Brain microvascular endothelial cell (primary cell): Measurements from ENCODE around the gene STK39.
A peak's percentile ranks its signal among the peaks of the same experiment; 100 is the strongest.
"Not testable (repeated sequence)": the region's sequence is repeated elsewhere in the genome, so short reads cannot be mapped to it uniquely, and the experiment has no call there.

ENCODE experiments used
- DNase-seq: peaks from one replicate; pipeline ENCODE4 v3.0.0-alpha.2; 2020
- H3K27ac ChIP-seq: fragments of 250-450 bp; sonication (Bioruptor Pico); 2 replicates; pipeline ENCODE4 v1.5.1; 2020; ENCODE audit warnings: mild to moderate bottlenecking, moderate library complexity
- H3K27me3 ChIP-seq: fragments of 250-450 bp; sonication (Bioruptor Pico); replicated peaks from 2 replicates; pipeline ENCODE4 v1.5.1; 2020; ENCODE audit warnings: mild to moderate bottlenecking
- H3K36me3 ChIP-seq: fragments of 250-450 bp; sonication (Bioruptor Pico); replicated peaks from 2 replicates; pipeline ENCODE4 v1.5.1; 2020; ENCODE audit warnings: mild to moderate bottlenecking
- H3K4me3 ChIP-seq: 2 replicates; pipeline ENCODE4 v1.5.1; 2011; ENCODE audit warnings: low read depth, mild to moderate bottlenecking, control low read depth, low read length, moderate library complexity
- in situ Hi-C: cut with HindIII; loops from 2 replicates; pipeline ENCODE4 v1.10.0; 2017; ENCODE audit warnings: low sequenced_read_pairs, low pct_ligation_motif_present
- TF ChIP-seq, protein P1 (sequence below): IDR thresholded peaks from 2 replicates; pipeline ENCODE4 v1.5.1; 2011; ENCODE audit warnings: low read depth, mild to moderate bottlenecking, moderate library complexity, low read length, control low read depth, inconsistent platforms; ENCODE audit errors: missing control alignments

The STK39 gene

DNA sequence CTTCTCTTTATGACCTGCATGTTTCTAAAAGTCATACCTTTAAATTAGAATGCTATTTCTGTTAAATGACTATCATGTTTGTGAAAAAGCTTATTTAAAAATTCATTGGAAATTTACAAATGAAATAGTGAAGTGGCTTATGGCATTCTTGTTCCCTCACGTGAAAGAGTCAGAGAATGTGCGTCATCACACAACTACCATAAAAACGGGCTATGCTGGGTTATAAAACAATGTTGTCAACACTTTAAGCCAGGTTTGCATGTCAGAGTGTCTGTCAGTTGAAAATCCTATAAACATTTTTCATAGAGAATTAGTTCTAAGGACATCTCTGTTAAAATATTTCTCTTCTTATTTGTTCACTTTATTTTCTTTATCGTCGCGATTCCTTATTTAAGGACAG is 42.5 kb upstream of the STK39 start:
- Histone ChIP-seq H3K27me3 (no peaks in the 10 kb centered on the region), H3K36me3 (no peaks in the 10 kb centered on the region), H3K4me3 (no peak overlapping the region), H3K27ac (no peak overlapping the region)
- TF ChIP-seq, protein P1, sequence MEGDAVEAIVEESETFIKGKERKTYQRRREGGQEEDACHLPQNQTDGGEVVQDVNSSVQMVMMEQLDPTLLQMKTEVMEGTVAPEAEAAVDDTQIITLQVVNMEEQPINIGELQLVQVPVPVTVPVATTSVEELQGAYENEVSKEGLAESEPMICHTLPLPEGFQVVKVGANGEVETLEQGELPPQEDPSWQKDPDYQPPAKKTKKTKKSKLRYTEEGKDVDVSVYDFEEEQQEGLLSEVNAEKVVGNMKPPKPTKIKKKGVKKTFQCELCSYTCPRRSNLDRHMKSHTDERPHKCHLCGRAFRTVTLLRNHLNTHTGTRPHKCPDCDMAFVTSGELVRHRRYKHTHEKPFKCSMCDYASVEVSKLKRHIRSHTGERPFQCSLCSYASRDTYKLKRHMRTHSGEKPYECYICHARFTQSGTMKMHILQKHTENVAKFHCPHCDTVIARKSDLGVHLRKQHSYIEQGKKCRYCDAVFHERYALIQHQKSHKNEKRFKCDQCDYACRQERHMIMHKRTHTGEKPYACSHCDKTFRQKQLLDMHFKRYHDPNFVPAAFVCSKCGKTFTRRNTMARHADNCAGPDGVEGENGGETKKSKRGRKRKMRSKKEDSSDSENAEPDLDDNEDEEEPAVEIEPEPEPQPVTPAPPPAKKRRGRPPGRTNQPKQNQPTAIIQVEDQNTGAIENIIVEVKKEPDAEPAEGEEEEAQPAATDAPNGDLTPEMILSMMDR: no peak
- in situ Hi-C loops: no loop called here
- no peak for DNase-seq

DNA sequence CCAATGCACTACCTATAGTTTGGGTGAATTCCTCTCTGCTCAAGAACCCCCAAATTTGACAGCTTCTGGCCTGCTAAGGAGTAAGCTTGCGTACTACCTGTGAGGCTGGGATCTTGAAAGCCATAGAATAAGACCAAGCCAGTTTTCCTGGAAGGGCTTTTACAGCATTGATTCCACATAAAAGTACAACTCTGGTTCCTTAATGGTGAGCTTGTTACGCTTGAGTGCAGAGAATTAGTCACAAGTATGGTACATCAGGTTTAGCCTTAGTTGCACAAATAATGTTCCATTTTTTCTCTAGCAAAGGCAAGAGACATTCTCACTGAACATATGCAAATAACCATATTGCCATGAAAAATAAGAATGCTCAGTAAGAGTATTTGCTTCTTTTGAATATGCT is 39.1 kb upstream of the STK39 start:
- Histone ChIP-seq H3K36me3 (no peaks in the 10 kb centered on the region), H3K4me3 (no peak overlapping the region), H3K27me3 (no peaks in the 10 kb centered on the region), H3K27ac (no peak overlapping the region)
- in situ Hi-C loops: no loop called here
- DNase-seq: no peak
- TF ChIP-seq, protein P1: no peak

DNA sequence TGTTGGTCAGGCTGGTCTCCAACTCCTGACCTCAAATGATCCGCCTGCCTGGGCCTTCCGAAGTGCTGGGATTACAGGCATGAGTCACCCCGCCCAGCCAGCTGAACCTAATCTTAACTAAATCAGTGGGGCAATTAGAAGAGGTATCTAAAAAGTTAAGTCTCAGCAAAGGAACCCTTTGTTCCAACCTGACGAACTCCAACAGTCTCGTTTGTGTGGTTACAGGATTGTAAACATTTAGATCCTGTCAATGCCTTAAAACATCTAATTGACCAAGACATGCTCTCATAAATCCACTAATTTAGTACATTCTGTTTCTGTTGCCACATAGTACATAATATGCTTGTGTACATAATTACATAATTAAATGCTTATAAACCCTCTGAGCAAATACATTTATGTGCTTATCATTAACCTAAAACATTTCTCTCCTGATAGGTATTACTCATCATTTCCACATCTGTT is 31.1 kb upstream of the STK39 start:
- Histone ChIP-seq H3K27ac (no peak overlapping the region), H3K36me3 (no peaks in the 10 kb centered on the region), H3K27me3 (no peaks in the 10 kb centered on the region), H3K4me3 (no peak overlapping the region)
- TF ChIP-seq, protein P1: no peak
- peak; percentile 14 for DNase-seq
- in situ Hi-C loops: no loop called here

DNA sequence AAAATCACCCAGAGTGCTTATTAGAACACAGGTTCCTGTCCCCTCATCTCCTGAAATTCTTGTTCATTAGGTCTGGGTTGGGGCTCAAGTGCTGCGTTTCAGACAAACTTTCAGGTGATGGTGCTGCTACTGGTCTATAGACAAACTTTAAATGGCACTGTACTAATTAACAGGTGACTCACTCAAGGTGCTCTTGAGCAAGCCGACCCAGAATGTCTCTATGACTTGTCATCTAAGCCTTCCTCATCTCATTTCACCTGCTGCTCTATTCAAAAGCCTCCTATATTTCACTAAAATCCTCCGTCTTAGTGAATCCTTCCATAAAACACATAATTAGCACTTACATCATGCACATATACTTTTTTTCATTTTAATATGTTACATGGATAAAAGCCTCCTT is 29.9 kb upstream of the STK39 start:
- Histone ChIP-seq H3K27me3 (no peaks in the 10 kb centered on the region), H3K4me3 (no peak overlapping the region), H3K27ac (no peak overlapping the region), H3K36me3 (no peaks in the 10 kb centered on the region)
- in situ Hi-C loops: no loop called here
- no peak for DNase-seq
- TF ChIP-seq, protein P1: no peak

DNA sequence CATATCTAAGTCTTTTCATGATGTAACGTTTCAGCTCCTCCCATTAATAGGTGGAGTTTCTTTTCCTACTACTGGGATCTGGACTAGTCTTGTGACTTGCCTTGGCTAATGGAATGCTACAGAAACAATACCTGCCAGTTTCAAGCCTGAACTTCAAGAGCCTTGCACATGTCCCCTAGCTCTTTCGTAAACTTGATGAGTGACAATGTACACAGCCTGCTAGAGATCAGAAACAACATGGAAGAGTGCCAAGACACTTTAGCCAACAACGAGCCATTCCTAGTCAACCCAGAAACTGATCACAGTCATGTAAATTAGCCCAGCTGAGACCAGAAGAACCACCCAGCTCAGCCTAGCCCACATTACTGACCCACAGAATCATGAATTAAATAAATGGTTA is 24.8 kb upstream of the STK39 start:
- in situ Hi-C loops: no loop called here
- no peak overlapping the region for H3K27ac ChIP-seq
- TF ChIP-seq, protein P1: no peak

DNA sequence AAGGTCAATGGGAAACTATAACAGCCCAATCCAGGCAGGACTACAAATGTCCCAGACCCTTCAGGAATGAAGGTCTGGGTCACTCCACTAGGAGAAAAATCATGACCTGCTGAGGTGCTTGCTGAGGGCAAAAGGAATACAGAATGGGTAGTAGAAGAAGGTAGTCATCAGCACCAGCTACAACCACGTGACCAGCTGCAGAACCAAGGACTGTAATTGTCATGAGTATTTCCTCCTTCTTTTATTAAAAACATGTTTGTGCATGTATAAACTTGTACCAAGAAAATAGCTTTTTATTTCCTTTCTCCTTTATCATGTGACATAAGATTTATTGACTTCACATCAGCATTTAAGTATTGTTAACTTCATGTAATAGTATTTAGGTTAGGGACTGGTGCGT is 15.5 kb upstream of the STK39 start:
- H3K27me3 ChIP-seq, in situ Hi-C loops, H3K27ac ChIP-seq, H3K4me3 ChIP-seq, H3K36me3 ChIP-seq, DNase-seq: not testable (repeated sequence)

More for the DNA sequence above, 24.8 kb upstream of the STK39 start:
- DNase-seq: no peak
- Histone ChIP-seq H3K4me3 (no peak overlapping the region), H3K27me3 (no peaks in the 10 kb centered on the region), H3K36me3 (no peaks in the 10 kb centered on the region)
